NCI-H2171 treated with DMSO at 0.1 percent for 48 hours (cell line): ENCODE measurements around the gene FEM1B.

ENCODE experiments used
- DNase-seq: peaks from one replicate; lab custom pipeline; 2025; lab: John Stamatoyannopoulos, UW

FEM1B gene

DNA sequence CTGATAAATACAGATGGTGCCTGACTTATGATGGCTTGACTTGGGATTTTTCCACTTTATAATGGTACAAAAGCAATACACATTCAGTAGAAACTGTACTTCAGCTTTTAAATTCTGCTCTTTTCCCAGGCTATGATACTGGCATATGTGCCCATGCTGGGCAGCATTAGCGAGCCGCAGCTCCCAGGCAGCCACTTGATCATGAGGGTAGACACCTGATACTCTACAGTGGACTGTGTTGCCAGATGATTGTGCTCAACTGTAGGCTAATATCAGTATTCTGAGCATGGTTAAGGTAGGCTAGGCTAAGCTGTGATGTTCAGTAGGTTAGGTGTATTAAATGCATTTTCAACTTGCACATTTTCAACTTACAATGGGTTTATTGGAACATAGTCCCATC, 17.7 kb upstream of the FEM1B start:
- peak; percentile 89 for DNase-seq

DNA sequence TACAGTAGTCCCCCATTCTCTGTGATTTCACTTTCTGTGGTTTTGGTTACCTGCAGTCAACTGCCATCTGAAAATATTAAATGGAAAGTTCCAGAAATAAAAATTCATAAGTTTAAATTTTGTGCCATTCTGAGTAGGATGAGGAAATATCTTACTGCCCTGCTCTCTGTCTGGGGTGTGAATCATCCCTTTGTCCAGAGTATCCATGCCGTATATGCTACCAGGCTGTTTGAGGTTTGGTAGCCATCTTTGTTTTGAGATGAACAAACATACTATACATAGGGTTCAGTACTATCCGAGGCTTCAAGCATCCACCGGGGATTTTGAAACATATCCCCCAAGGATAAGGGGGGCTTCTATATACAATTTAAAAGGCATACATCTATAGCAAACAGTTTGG, 16.3 kb upstream of the FEM1B start:
- no peak for DNase-seq

DNA sequence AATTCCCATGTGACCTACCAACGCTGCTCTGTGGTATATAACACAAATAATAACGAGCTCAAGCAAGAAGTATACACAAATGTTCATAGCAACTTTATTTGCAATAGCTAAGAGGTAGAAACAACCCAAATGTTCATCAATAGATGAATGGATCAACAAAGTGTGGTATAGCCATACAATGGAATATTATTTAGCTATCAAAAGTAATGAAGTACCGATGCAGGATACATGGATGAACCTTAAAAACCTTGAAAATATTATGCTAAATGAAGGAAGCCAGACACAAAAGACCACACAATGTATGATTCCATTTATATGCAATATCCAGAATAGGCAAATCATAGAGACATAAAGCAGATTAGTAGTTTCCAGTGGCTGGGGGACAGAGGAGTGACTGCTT, 15.6 kb upstream of the FEM1B start:
- DNase-seq: no peak

DNA sequence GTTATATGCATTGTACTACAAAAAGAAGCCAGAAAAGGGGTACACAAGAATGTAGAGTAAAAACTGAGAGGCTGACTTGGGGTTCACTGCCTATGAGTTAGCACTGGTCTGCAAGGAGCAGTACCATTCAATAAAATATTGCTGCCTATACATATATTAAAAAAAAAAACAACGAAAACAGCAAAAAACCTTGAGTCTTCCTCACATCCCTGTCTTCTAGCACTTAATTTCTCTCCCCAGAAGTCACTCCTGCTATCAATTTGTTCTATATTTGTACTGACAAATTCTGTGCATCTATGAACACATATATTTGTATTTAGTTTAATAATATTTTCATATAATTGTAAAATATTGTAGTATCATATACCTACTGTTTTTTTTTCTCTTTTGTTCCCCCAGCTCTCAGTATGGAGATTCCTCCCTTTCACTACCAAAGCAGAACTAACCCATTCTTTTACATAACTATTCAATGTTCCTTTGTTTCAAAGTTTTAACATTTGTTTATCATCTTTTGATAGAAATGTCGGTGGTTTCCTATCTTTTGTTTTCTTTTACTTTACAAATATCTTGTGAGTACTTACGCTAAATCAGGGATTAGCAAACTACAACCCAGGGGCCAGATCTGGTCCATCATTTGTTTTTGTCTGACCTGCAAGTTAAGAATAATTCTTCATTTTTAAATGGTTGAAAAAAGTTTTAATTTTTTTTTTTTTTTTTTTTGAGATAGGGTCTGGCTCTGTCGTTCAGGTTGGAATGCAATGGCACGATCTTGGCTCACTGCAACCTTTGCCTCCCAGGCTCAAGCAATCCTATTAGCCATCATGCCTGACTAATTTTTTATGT, 14.8 kb upstream of the FEM1B start:
- DNase-seq: no peak

DNA sequence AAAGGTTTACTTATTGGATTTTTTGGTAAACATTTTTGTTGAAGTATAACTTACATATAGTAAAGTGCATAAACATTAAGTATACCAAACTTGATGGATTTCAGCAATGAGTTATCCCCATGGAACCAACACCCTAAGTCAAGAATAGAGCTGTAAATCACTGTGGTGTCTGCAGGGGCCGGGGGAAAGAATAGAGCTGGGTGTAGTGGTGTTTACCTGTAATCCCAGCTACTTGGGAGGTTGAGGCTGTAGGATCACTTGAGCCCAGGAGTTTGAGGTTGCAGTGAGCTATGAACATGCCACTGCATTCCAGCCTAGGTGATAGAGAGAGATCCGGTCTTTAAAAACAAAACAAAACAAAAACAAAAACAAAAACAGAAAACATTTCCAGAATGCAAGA, 13.3 kb upstream of the FEM1B start:
- no peak for DNase-seq

DNA sequence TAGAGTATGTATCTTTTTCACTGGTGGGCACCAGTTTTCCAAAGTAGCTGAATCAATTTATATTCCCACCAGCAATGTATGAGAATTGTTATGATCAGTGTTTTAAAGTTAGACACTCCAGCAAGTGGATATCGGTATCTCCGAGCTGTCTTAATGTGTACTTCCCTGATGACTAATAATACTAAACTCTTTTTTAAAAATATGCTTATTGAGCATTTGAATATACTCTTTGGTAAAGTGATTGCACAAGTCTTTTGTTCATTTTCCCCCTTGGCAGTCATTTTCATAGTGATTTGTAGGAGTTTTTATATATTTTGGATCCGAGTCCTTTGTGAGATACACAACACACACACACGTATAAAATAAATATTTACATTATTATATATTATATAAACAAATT, 12.5 kb upstream of the FEM1B start:
- DNase-seq: no peak

DNA sequence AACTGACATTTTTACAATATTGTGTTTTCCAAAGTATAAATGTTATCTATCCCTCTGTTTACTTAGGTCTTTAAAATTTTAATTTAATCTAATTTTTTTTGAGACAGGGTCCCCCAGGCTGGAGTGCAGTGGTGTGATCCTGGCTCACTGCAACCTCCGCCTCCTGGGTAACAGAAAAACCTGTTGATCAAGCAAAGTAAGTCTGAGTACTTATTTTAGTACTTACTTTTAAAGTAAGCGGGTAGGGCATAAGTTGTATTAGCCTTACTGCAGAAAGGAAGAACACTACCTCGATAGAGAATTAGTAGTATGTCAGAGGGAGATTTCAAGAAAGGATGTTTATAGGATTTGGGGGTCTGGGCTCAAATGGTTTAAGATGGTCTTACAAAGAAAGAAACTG, 11.9 kb upstream of the FEM1B start:
- DNase-seq: no peak

DNA sequence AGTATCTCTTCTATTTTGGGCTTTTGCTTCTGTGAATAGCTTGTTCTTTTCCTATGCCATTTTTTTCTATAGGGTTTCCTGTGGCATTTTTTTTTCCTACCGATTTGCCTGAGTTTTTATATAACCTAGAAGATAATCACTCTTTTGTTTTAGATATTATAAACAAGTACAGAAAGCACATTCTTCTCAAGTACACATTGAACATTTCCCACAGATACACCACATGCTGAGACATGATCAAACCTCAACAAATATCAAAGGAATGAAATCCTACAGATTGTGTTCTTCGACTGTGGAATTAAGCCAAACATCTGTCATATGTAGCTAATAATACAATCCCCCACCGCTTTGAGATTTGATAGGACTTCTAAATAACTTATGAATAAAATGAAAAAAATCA, 9.1 kb upstream of the FEM1B start:
- peak; percentile 60 for DNase-seq

DNA sequence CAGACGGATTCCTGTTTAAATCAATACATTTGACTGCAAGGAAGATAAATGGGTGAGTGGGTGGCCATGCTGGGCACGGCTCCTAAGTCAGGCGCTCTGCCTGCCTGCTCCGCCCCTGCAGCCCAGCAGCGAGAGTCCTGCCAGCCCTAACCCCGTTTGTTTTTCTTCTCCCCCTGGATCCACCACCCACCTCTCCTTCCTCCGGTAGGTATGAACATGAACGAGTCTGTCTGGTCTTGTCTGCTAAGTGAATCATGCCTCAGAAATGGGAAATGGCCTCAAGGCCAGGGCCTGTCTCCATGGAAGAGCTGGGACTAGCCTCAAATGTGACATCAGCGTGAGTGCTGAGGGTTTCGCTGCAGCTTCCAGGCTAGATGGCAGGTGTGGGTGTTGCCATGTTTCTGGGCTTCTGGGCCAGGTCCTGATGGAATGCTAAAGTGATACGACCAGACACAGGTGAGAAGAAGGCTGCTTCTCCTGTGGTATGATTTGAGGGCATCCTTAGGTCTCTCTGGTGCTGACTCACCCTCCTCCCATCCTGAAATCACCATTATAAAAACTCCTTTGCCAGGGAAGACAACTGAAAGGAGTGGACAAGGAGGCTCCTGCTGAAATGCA, 5.6 kb upstream of the FEM1B start:
- no peak for DNase-seq

DNA sequence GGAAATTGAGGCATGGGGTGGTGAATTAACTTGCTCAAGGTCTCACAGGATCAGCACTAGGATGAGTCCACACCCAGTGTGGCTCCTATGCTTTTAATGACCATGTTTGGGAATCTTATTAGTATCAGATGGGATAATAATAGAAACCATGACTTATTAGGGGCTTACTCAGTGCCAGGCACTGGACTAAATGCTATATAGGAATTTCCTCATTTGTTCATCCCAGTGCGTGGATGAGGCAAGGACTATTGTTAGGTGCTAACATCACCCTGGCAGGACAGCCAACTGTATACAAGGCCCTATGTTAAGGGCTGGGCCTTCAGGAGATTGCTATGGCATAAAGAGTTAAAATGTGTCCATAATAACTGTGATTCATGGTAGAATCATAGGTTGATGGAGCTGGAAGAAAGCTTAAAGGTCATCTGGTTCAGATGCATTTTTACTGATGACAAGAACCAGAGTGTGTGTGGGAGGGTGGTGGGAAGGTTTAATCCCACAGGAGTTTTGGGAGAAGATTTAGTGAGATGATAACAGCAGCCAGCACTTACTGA, 4.7 kb upstream of the FEM1B start:
- DNase-seq: no peak

DNA sequence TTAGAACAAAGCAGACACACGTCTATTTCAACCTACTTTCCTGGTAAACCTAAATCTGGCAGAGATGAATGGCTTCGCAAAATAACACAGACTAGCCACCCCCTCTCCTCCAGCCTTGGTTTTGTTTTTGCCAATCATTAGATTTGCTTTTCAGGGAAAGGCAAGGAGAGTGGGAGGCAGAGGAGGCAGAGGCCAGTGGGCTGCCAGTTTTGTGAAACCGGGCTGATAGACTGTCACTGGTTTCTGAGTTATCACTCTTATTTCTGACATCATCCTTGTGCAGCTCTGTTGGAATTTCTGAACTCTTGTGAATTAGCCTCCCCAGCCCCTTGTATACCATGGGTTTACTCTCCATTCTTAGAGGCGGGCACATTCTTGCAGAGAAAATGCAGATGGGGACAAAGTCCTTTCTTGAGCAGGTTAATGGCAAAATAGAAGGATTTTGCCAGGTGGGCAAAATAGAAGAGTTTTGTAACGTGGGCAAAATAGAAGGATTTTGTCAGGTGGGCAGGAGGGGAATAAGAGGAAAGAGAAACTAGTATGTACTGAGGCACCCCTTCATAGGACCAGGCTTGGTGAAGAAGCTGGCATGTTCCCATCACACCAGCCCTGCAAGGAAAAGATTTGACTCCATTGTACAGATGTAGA, 3.2 kb upstream of the FEM1B start:
- no peak for DNase-seq

DNA sequence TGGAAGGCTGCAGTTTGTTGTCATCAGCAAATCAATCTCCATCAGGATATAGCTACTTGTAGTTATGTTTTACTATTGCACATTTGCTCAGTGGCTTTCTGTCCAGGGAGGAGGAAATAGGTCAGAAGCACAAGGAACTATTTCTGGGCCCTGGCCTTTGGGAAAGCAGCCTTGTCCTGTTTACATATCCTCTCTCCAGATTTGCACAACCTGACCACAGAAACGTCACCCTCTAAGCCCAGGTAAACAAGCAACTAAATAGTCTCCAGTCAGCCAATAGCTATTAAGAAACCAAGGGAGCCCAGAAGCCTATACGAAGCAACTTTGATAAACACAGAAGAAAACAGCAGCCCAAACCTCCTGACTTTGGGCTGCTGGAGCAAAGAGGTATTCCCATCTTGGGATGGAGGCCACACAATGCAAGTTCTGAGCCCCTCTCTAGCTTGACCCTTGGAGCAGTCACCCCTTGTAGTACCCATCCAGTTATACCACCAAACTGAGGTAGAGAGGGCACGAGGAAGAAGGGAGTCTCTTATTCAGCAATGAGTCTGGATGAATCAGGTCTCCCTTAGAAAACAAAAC, 2.3 kb upstream of the FEM1B start:
- no peak for DNase-seq

DNA sequence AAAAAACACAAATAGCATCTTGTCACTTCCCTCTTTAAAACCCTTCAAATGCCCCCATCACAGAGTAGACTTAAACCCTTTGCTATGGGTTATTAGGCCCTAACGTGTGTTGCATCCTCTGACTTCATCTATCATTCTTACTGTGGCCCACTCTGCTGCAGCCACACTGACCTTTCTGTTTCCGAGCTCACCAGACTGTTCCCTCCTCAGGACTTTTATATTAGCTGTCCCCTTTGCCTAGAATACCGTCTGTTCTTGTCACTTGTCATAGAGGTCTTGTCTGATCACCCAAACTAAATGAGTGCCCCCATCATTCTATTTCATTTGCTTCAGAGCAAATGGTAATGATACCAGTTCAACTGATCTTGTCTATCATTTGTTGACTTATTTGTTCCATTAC, 877 bp upstream of the FEM1B start:
- DNase-seq: no peak

DNA sequence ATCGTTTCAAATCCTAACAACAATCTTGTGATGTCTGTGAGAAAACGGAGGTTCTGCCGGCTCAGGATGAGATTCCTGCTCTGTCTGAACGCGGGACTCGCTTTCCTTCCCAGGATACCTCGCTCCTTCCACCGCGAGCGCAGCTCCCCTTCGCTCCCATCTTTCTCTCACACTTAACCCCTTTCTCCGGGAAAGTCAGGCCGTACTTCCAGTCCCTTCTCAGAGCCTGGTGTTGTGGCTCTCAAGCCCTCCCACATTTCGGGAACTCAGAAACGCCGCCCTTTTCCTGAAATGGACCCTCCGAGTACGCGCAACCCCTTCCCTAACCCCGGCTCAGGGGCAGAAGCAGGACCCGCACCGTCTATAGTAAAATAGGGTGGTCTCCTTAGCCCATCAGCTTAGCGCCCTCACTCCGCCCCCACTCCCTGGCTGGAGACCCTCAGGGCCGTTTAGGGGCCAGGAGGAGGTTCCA, 378 bp upstream of the FEM1B start:
- DNase-seq: peak; percentile 85

DNA sequence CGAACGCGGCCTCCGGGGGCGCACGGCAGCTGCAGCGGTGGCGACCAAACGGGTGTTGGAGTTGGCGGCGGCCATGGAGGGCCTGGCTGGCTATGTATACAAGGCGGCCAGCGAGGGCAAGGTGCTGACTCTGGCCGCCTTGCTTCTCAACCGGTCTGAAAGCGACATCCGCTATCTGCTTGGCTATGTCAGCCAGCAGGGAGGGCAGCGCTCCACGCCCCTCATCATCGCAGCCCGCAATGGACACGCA, 725 bp downstream of the FEM1B start:
- DNase-seq: peak; percentile 72

DNA sequence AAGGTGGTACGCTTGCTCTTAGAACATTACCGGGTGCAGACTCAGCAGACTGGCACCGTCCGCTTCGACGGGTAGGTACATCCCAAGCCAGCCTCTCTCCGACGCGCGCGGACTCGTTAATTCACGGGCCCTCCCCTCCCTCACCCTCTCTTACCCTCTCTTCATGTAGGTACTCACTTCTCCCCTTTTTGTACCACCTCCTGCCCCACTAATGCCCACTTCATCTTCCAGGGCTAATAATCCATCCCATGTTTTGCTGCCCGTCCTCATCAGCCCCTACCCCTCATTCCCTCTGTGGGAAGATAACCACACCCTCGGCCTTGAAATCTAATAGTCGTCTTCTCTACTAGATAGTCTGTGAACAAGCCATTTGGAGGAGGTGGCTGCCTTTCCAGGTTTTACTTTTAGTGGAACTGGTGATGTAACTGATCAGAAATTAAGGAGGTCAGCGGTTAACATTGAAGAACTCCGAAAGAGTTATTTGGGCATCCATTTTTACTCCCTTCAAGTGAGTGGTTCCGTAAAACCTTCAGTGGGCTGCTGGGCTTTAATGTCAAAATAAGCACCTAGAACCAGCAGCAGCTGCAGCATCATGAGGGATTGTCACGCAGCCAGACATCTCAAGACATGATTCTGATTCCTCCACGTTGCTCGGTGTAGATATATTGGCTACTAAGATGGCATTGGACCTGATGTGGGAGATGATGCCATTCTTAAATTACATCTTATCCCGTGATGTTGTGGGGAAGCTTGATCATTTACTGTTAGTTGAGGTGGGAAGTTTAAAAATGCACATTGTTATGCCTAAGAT, 1.3 kb downstream of the FEM1B start:
- peak; percentile 77 for DNase-seq

DNA sequence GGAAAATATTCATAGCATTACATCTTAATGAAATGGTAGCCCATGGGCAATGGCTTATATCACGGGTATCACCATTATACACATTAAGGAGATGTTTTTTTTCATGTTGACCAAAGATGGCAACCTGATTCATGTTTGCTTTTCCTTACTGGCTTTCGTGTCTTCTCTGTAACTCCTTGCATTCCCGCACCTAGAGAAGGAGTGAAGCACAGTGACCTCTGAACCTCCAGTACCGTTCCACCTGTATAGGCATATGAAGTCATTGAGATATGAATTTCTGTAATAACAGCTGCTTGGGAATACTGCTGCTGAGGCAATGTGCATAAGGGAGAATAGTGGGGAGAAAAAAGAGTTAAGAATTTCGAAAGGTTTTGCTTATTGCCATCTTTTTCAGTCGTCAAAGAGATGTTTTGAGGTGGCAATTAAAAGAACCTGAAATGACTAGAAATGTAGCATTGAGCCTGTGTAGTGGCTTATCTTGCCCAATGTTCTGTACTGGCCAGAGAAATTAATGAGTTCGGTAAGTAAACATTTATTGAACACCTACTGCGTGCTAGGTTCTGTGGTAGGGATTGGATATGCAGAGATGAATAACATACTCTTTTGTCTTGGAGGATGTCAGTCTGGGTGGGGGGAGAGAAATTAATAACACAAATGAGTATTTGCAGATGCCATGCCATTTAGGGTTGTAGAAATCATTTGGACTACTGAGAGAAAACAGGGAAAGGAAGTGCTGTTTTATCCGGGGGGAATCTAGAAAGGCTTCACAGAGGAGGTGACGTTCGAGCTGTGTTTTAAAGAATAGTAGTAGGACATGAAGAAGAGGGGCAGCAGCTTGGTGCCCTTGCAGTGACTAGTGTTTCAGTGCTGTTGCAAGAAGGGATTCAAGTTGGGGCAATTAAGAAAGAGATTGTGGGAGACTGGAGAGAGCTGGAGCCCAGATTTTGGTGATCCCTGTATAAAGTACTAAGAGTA, 2.5 kb downstream of the FEM1B start:
- DNase-seq: peak; percentile 43

DNA sequence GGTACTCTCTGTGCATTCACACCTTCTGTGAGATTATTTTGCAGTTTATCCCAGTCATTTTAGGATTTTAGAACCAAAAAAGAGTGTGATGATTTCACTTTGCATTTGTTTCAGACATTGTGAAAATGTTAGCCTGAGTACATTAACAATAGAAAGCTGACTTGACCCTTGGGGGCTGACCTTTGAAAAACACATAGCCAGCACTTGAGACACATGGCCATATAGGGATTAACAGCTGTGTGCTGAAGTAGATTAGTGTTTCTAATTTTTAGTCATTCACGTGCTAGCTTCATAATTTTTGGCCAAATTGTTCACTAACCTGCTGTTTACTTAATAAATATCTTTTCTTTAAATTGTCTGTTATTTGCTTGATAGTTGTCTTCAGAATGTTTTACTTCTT, 3.5 kb downstream of the FEM1B start:
- DNase-seq: no peak

DNA sequence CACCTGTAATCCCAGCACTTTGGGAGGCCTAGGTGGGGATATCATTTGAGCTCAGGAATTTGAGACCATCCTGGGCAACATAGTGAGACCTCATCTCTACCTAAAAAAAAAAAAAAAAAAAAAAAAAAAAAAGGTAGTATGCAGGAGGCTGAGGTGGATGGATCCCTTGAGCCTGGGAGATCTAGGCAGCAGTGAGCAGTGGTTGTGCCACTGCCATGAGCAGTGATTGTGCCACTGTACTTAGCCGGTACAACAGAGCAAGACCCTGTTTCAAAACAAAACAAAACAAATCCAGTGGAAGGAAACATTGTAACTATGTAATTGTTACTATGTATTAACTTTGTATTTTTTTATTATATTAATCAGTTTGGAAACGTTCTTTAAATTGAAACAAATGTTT, 5.9 kb downstream of the FEM1B start:
- DNase-seq: no peak

DNA sequence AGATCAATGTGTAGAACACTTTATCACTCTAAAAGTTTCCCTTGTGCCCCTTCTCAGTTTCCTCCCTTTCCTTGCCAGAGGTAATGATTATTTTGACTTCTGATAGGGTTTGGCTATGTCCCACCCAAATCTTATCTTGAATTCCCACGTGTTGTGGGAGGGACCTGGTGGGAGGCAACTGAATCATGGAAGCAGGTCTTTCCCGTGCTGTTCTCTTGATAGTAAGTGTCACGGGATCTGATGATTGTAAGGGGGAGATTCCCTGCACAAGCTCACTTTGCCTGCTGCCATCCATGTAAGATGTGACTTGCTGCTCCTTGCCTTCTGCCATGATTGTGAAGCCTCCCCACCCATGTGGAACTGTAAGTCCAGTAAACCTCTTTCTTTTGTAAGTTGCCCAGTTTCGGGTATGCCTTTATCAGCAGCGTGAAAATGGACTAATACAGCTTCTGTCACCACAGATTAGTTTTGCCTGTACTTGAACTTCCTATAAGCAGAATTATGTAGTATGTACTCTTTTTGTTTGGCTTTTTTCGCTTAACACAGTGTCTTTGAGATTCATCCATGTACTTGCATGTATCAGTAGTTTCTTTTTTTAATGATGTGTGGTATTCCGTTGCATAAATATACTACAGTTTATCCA, 7.2 kb downstream of the FEM1B start:
- no peak for DNase-seq
